NCI-H2196 treated with DMSO at 0.1 percent for 48 hours (cell line): ENCODE results near the gene ADAM19.
A peak's percentile ranks its signal among the peaks of the same experiment; 100 is the strongest.

Source experiments
- DNase-seq: peaks from one replicate; lab custom pipeline; 2025; ENCODE audit not compliant: unreplicated experiment; lab: John Stamatoyannopoulos, UW

The ADAM19 gene

DNA sequence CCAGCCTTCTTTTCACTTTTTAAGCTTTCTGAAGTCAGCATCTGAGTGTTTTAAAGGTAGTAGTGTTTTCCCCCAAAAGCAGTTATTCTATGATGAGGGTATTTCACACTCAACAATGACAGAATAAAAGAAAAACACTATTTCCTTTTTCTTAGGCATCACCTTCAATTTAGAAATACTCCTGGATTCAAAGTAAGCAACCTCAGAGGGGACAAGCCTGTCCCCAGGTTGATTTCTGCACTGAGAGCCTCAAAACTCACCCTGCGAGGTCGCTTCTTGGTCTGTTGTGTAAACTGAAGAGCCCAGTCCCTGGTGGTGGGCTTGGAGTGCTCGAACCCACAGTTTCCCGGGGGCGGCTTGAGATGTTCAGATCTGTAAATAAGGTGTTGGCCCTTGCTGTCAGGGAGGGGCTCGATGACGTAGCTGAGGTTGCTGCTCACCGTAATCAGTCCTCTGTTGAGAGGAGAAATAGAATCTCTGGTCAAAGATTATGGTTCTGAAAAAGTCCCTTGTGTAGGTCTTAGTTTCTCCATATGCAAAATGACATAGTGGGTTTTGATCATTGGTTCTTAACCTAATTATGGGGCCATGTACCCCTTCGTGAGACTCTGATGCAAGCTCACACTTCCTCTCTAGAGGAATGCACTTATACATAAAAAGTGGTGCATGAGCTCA lies 55.9 kb downstream of the ADAM19 start:
- no peak for DNase-seq

GRCh38 chr5:157518963-157519362 lies 56.6 kb downstream of the ADAM19 start:
- DNase-seq = no peak

DNA sequence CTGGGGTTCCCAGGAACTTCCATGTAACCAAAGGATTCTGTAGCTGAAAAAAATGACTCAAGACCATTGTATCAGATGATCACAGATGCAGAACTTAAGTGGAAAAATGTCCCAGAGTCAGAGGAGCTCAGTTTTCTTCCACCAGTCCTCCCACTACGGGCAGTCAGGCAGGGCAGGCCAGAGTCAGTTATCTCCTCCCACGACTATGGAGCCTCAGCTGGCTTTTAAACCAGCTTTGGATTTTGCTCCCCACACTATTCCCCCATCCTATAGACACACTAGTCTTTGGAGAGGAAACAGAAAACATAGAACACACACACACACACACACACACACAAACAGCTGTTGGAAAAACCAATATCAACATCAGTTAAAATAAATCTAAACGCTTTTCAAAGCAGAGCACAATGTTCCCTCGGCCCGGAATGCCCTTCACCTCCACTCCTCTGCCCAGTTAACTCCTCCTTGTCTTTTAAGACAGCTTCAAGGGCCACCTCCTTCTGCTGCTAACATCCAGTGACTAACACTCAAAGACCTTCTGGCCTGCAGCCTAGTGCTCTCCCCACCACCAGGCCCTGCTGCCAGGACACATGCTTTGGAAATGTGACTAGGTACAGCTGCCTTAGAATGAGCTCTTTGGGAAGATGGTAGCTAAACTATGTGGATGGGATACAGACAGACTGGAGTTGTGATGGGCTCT lies 58.8 kb downstream of the ADAM19 start:
- DNase-seq = no peak

GRCh38 chr5:157516006-157516405 lies 59.6 kb downstream of the ADAM19 start:
- no peak for DNase-seq

- DNase-seq = no peak
Observed at GRCh38 chr5:157514974-157515373, 60.6 kb downstream of the ADAM19 start.

DNA sequence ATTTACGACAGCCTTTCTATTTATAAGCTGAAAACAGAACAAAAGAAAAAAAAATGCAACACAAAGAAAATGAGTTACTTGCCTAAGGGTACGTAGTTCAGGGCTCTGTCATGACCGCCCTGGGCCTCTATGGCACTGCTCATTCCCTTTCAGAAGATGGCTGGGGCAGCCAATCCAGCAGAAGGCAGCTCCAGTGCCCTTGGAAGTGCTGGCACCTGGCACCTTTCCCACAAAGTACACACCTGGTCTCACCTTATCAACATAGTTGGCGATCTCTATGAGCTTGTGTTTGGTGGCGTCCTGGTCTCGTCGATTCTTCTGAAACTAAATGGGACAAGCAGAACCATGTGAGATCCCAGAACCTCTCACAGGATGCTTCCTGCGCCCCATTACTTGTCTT lies 62.4 kb downstream of the ADAM19 start:
- DNase-seq = no peak

- DNase-seq = no peak
Observed at GRCh38 chr5:157511651-157512644, 63.6 kb downstream of the ADAM19 start.

GRCh38 chr5:157510682-157511081 lies 64.9 kb downstream of the ADAM19 start:
- no peak for DNase-seq

DNA sequence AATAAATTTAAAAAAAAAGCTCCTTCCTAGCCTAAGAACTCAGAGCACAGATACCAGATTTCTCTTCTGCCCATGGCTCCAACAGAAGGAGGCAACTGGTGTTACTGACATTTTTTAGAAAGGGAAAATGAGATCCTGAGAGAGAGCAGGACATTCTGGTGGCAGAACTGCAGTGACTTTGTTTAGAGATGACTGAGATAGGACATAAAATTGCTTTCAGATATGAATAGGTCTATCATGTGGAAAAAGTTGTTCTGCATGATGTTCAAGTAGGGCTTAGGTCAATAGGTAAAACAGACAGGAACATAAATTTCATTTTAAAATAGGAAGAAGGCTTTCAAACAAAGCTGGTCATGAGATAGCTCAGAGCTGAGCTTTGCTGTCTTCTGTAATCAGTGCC lies 66.0 kb downstream of the ADAM19 start:
- DNase-seq = no peak

DNA sequence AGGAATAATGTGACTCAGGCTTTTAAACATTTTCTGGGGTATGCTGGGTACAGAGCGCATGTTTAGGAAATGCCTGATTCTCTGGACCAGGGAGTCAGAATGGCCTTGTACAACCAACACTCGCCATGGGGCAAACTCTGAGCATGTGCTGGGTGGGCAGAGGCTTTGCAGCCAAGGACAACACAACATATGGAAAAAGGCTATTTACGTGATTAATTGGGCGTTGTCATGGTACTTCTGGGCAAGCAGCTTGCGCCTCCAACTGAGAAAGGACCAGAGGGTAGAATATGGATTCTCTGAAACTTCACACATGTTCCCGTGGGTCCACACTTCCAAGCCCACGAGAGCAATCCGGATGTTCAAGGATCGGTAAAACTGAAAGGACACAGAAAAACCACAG lies 66.5 kb downstream of the ADAM19 start:
- no peak for DNase-seq

DNA sequence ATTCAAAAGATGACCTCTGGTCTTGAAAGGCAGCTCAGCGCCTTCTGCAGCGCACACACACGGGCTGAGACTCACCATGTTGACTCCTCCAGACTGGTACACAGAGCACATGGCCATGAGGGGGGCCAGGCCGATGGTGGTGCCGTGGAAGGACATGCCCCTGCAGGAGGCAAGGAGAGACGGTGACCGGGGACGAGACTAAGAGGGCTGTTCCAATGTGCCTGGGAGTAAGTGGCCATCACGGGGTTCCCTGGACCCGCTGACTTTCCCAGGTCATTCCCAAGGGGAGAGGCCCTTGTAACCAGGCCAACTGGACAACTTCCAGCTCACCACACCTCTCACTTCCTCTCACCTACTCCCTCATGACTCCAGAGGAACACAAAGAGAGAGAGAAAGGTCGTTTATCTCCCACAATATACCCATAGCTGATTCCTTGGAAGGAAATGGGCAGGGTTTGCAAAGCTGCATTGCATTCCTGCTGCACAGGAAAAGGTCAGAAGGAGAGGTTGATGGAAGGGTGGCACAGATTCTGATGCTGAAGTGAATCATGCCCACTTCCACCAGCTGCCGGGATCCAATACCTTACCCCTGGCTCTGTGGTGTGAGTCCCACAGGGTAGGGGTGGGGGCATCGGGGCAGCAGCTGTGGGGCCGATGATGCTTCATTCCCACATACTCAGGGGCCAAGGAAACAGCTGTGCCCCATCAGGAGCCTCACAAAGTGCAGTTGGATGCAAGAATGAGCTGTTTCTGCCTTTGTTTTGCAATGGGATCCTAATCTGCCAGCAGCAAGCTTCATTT lies 68.4 kb downstream of the ADAM19 start:
- DNase-seq = no peak

- no peak for DNase-seq
Observed at GRCh38 chr5:157506066-157506590, 69.4 kb downstream of the ADAM19 start.

- no peak for DNase-seq
Observed at GRCh38 chr5:157505496-157505895, 70.1 kb downstream of the ADAM19 start.

- DNase-seq = no peak
Observed at GRCh38 chr5:157504053-157504452, 71.5 kb downstream of the ADAM19 start.

GRCh38 chr5:157502143-157502647 lies 73.4 kb downstream of the ADAM19 start:
- no peak for DNase-seq

GRCh38 chr5:157497875-157498611 lies 77.5 kb downstream of the ADAM19 start:
- peak; percentile 46 for DNase-seq

DNA sequence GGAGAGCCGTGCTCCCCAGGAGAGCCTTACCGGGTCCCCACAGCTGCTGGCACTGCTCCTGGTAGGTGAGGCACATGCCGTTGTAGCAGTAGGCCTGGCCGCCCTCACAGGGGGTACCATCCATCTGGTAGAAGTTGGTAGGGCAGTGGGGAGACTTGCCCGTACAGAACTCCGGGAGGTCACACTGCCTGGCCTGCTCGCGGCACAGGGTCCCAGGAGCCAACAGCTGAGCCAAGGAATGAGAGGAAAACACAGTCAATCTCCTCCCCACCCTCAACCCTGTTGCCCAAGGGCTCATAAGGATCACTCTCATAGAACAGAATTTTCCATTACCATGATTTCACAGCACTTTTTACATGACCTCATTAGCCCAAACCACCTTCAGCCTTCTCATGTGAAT lies 78.7 kb downstream of the ADAM19 start:
- no peak for DNase-seq

DNA sequence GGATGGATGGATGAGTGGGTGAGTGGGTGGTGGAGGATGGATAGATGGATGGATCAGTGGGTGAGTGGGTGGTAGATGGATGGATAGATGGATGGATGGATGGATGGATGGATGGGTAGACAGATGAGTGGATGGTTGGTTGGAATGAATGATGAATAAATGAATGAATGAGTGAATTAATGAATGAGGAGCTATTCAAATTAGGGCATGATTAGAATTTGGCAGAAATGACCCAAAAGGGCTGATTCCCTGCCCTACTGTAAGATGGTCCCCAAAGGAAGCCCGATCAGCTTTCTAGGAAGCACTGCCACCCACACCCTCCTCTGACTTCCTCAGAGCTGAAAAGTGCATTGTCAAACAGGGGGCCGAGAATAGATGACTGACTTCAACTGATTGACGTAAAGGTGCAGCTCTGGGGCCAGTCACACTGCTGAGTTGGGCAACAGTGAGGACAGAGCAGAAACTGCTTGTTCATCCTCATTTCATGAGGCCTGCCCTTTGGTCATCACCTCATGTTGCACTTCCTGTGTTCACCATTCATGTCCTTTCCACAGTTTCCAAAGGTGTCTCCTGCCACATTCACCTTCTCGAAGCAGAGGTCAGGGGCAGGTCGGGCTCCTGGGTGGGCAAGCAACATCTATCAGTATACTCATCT lies 81.3 kb downstream of the ADAM19 start:
- no peak for DNase-seq

GRCh38 chr5:157492886-157493285 lies 82.7 kb downstream of the ADAM19 start:
- DNase-seq = no peak
